TTC549 (cell line): Measurements from ENCODE around the gene CLEC3B.
"Not testable (repeated sequence)": the region's sequence is repeated elsewhere in the genome, so short reads cannot be mapped to it uniquely, and the experiment has no call there.

Source experiments
- FAIRE-seq: peaks from 2 replicates; lab custom pipeline; 2012; peaks lifted over from hg19 to GRCh38; lab: Jason Lieb, UNC

CLEC3B gene

GRCh38 chr3:45037720-45038455 is 11.8 kb downstream of the CLEC3B start:
- FAIRE-seq = peak; percentile 73

- FAIRE-seq = no peak
Observed at GRCh38 chr3:45041666-45042065, 15.6 kb downstream of the CLEC3B start.

GRCh38 chr3:45042162-45042561 is 16.1 kb downstream of the CLEC3B start:
- no peak for FAIRE-seq

- no peak for FAIRE-seq
Observed at GRCh38 chr3:45043728-45044299, 17.7 kb downstream of the CLEC3B start.

- FAIRE-seq = no peak
Observed at GRCh38 chr3:45048244-45048643, 22.1 kb downstream of the CLEC3B start.

- no peak for FAIRE-seq
Observed at GRCh38 chr3:45049807-45050206, 23.7 kb downstream of the CLEC3B start.

- no peak for FAIRE-seq
Observed at GRCh38 chr3:45051685-45052084, 25.6 kb downstream of the CLEC3B start.

- FAIRE-seq = not testable (repeated sequence)
Observed at GRCh38 chr3:45053805-45054195, 27.7 kb downstream of the CLEC3B start.

GRCh38 chr3:45054196-45054857 is 28.2 kb downstream of the CLEC3B start:
- FAIRE-seq = no peak

- no peak for FAIRE-seq
Observed at GRCh38 chr3:45055032-45055410, 28.9 kb downstream of the CLEC3B start.

- no peak for FAIRE-seq
Observed at GRCh38 chr3:45055411-45056143, 29.5 kb downstream of the CLEC3B start.

GRCh38 chr3:45056608-45057301 is 30.7 kb downstream of the CLEC3B start:
- FAIRE-seq = no peak

GRCh38 chr3:45057557-45057956 is 31.5 kb downstream of the CLEC3B start:
- FAIRE-seq = no peak

GRCh38 chr3:45059132-45059531 is 33.0 kb downstream of the CLEC3B start:
- FAIRE-seq = no peak

- no peak for FAIRE-seq
Observed at GRCh38 chr3:45060165-45060892, 34.2 kb downstream of the CLEC3B start.

- no peak for FAIRE-seq
Observed at GRCh38 chr3:45062697-45063070, 36.6 kb downstream of the CLEC3B start.

GRCh38 chr3:45064512-45065372 is 38.6 kb downstream of the CLEC3B start:
- FAIRE-seq = no peak

- FAIRE-seq = no peak
Observed at GRCh38 chr3:45065373-45065720, 39.2 kb downstream of the CLEC3B start.

GRCh38 chr3:45066109-45066801 is 40.2 kb downstream of the CLEC3B start:
- FAIRE-seq = no peak

GRCh38 chr3:45067486-45067885 is 41.4 kb downstream of the CLEC3B start:
- FAIRE-seq = no peak
